Measurements from ENCODE around the gene AHDC1.
A peak's percentile ranks its signal among the peaks of the same experiment; 100 is the strongest.

Gene AHDC1

GRCh38 chr1:27614625-27615344, 10.8 kb upstream of the AHDC1 start:
- DNase-seq = no peak

- DNase-seq = no peak
Observed at GRCh38 chr1:27614043-27614624, 10.2 kb upstream of the AHDC1 start.

GRCh38 chr1:27612718-27613117, 8.8 kb upstream of the AHDC1 start:
- DNase-seq = no peak

- no peak for DNase-seq
Observed at GRCh38 chr1:27611450-27611849, 7.5 kb upstream of the AHDC1 start.

- no peak for DNase-seq
Observed at GRCh38 chr1:27609618-27610240, 5.8 kb upstream of the AHDC1 start.

GRCh38 chr1:27609210-27609555, 5.2 kb upstream of the AHDC1 start:
- no peak for DNase-seq

- no peak for DNase-seq
Observed at GRCh38 chr1:27607239-27607804, 3.4 kb upstream of the AHDC1 start.

GRCh38 chr1:27606708-27607238, 2.8 kb upstream of the AHDC1 start:
- DNase-seq = no peak

- peak; percentile 56 for DNase-seq
Observed at GRCh38 chr1:27605796-27606707, 2.1 kb upstream of the AHDC1 start.

- no peak for DNase-seq
Observed at GRCh38 chr1:27605300-27605766, 1.4 kb upstream of the AHDC1 start.

GRCh38 chr1:27604579-27605299, 795 bp upstream of the AHDC1 start:
- DNase-seq = no peak

- DNase-seq = no peak
Observed at GRCh38 chr1:27603309-27603680, 649 bp downstream of the AHDC1 start.

GRCh38 chr1:27602462-27603308, 1.3 kb downstream of the AHDC1 start:
- no peak for DNase-seq

- DNase-seq = no peak
Observed at GRCh38 chr1:27601771-27602461, 2.0 kb downstream of the AHDC1 start.

GRCh38 chr1:27601321-27601770, 2.6 kb downstream of the AHDC1 start:
- no peak for DNase-seq

- no peak for DNase-seq
Observed at GRCh38 chr1:27600498-27601175, 3.3 kb downstream of the AHDC1 start.

- no peak for DNase-seq
Observed at GRCh38 chr1:27599605-27600497, 4.1 kb downstream of the AHDC1 start.

GRCh38 chr1:27598902-27599528, 4.9 kb downstream of the AHDC1 start:
- no peak for DNase-seq
